HG02885 (cell line): ENCODE measurements around the gene CBX7.
A peak's percentile ranks its signal among the peaks of the same experiment; 100 is the strongest.
"Not testable (repeated sequence)": the region's sequence is repeated elsewhere in the genome, so short reads cannot be mapped to it uniquely, and the experiment has no call there.

Experiments used
- ATAC-seq: cut with Tn5 transposase; IDR thresholded peaks from one replicate; pipeline ENCODE4 v1.9.1; 2021; ENCODE audit warnings: mild to moderate bottlenecking; ENCODE audit not compliant: unreplicated experiment, poor library complexity

CBX7 gene

DNA sequence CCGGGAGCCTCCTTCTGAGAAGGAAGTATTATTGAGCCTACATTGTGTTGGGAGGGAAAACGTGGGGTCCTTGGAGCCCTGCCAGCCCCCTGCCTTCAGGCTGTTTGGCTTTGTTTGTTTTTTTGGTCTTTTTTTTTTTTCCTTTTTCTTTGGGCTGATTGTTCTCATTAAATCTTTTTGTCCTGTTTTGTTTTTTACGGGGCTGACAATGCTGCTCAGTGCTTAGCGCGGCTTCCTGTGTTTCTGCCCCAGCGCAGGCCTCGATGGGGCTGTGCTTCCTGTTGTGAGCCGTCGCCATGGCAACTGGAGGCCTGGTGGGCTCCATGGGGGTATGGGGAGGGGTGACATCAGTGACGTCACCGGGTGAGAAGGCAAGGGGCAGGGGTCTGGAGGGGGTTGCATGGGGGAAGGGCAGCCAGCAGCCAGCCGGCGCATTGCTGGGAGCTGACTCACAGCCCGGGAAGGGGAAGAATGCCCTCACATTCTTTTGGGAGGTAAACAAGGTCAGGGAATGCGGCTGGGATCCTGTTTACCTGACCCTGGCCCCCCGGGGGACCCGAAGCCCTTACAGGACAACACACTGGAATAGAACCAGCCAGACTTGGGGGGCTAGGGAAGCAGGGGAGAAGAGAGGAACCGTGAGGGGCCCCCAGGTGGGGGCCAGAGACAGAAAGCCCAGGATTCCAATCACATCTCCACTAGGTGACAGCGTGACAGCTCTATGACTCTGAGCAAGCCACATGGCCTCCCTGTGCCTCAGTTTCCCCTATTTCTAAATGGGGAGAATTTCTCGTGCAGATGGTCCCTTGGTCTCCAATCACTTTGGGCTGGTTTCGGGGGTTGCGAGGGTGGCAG is 22.2 kb upstream of the CBX7 start:
- ATAC-seq, result no peak

DNA sequence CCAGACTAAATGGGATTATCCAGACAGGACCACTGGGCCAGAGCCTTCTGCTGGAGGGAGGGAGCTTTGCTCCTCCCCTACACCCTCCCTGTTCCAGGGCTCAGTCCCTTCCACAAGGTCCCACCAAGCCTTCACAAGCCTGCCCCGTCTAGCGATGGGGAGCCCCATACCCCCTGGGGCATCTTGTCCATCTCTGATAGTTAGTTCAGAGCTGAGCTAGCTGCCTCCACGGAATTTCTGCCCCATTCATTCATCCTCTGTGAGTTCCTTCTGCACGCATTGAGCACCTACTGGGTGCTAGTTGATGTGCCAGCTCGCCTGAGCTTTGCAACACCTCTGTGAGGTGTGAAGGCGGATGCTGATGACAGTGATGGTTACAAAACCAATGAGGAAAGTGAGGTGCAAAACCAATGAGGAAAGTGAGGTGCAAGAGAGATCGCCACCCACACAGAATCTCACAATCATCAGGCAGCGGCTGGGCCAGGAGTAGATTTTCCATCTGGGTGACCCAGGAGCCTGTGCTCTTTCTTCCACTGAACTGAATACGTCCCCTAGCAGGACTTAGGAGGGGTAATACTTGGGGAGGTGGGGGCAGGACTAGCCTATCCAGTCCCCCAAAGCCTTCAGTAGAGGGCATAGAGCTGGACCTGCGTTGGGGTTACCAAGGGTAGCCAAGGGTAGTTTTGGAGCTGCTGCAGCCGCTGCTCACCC is 21.5 kb upstream of the CBX7 start:
- ATAC-seq, result no peak

DNA sequence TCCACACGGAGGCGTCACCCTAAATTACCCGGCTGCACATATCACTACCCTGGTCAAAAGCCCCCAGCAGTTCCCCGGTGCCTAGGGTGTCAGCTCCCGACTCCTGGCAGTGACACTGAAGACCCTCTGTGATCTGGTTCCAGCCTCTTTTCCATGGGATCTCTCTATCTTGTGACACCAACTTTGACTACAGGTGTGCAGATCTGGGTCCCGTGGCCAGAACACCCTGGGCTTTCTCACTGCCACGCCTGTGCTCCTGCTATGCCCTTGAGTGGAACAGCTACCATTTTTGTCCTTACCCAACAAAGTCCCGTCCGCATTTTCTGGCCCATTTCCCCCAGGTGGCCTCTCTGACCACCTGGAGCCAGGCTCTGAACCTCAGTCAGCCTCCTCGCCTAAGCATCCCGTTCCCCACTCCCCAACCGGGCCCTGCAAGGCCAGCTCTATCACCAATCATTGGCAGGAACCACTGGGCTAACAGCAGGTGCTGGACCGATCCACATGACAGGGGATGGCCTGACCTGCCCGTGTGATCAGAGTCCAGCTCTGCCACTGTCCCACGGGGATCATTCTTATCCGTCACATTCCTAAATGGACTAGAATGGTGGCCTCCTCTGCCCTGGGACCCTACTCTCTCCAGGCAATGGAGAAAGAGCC is 20.7 kb upstream of the CBX7 start:
- no peak for ATAC-seq

DNA sequence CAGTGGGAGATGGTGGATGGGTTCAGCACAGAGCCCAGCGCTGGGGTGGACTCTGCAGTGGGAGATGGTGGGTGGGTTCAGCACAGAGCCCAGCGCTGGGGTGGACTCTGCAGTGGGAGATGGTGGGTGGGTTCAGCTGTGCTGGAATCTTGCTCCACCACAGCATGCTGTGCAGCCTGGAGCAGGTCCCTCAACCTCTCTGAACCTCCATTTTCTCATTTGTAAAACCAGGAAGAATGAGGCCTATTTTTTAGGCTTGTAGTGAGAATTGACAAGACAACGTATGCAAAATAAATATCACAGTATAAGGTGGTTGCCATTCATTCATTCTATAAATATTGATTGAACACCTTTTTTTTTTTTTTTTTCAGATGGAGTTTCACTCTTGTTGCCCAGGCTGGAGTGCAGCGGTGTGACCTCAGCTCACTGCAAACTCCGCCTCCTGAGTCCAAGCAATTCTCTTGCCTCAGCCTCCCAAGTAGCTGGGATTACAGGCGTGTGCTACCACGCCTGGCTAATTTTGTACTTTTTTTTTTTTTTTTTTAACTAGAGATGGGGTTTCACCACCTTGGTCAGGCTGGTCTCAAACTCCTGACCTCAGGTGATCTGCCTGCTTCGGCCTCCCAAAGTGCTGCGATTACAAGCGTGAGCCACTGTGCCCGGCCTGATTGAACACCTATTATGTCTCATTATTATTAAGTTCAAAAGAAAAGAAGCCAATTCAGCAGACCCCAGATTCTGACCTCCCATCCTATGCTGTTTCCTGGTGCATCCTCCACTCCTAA is 20.0 kb upstream of the CBX7 start:
- ATAC-seq, result not testable (repeated sequence)

DNA sequence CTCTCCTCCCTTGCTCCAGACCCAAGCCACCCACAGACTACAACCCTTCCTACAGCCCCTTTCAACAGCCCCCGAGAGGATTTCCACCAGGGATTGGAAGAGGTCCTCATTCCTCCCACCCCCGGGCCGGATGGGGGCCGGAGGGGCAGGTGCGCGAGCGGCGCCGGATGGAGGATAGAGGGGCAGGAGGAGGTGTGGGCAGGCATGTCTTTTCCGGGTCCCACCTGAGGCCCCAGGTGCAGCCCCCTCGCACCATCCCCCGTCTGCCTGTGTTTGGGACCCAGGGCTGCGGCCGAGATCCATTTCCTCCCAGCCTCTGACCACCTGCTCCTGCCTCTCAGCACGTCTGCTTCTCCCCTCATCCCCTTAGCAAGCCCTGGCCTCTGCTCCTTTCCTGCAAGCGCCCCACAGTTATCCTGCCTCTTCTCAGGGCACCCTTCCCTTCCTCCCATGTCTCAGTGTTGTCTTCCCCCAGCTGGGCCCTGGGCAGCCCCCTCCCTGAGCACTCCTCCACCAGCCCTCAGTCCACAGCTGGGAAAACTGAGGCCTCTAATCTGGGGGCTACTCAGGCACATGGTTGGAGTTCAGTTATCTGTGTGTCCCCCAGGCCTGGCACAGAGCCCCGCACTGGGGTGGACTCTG is 19.3 kb upstream of the CBX7 start:
- ATAC-seq, result no peak

DNA sequence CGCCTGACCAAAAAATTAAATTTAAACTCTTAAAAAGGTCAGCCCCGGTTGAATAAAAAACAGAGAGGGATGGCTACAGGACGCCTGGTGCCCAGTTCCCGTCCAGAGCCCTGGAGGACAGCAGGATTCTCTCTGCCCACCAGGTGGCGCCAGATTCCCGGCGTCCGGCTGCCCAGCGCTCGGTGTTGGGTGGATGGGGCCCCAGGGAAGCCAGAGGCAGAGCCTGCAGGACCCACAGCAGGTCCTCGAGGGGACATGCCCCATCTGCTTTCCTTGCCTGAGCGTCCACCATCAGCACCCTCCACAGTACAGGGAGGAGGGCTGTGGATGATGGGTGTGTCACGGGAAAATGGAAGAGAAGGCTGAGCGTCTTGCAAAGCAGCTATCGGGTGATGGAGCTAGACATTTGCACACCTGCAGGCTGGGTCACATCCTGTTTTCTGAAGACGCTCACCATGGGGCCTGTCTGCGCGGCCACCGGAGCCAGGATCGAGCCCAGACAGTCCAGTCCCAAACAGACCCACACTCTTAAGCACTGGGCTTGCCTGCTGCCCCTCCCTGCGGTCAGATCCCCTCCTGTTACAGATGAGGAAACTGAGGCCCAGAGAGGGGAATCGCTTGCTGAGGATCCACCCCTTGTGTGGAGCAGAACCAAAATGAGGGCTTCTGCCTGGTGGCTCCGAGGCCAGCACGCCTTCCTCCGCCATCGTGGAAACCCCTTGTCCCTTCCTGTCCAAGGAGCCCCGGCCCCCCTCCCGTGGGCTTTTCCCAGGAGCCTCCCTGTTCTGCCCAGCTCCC is 18.5 kb upstream of the CBX7 start:
- ATAC-seq, result peak; percentile 72

DNA sequence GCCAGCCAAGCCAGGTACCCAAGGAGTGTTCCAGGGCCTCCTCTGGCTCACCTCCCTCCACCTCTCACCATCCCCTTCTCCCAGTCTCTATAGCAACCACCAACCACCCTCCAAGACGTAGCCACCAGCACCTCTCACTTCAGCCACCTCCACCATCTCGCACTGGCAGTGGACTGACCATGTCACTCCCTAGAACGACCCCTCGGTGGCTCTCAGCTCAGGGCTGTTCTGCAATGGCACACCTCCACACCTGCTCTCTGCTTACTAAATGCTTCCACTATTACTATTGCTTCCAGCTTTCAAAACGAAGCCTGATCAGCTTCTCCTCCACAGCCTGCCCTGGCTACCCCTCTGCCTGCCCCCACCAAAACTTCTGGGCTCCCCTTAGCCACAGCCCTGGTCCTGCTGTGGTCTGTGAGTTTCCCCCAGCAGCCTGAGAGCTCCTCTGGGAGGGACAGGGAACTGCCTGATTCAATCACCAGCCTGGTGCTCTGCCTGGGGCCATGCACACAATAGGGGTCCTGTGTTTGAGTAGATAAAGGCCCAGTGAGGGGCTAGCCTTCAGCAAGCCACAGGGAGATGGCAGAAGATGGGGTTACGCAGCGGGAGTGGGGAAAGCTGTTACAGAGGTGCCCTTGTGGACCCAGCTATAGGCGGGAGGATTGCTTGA is 17.5 kb upstream of the CBX7 start:
- no peak for ATAC-seq

DNA sequence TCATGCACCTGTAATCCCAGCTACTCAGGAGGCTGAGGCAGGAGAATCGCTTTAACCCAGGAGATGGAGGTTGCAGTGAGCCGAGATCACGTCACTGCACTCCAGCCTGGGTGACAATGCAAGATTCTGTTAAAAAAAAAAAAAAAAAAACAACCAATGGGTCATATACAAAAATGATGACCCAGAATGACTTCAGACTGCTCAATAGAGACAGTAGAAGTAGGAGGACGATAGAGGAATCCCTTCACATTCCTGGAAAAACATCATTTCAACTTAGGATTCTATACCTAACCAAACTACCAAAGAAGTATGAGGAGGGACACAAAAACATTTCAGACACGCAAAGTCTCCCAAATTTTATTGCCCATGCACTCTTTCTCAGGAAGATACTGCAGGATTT is 14.1 kb upstream of the CBX7 start:
- no peak for ATAC-seq

DNA sequence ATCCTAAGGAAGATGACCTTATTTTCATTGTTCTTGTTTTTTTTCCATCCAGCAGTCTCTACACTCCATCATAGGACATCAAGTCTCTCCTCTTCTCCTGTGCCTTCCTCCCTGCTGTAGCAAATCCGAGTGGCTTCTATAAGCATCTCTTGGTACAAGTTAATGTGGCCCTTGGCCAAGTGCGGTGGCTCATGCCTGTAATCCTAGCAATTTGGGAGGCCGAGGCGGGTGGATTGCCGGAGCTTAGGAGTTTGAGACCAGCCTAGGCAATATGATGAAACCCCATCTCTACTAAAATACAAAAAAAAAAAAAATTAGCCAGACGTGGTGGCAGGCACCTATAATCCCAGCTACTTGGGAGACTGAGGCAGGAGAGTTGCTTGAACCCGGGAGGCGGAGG is 3.6 kb upstream of the CBX7 start:
- not testable (repeated sequence) for ATAC-seq

DNA sequence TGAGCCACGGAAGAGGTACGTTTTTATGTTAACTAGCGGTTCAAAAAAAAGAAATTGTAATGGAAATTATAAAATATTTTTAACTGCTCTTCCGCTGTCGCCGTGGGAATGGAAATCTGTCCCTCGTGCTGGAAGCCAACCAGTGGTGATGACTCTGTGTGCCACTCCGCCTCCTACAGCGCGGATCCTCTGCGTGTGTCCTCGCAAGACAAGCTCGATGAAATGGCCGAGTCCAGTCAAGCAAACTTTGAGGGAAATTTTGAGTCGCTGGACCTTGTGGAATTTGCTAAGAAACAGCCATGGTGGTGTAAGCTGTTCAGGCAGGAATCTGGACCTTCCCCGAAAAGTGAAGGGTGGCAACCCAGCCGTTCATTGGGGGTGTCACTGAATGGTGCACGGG is 2.9 kb upstream of the CBX7 start:
- no peak for ATAC-seq

DNA sequence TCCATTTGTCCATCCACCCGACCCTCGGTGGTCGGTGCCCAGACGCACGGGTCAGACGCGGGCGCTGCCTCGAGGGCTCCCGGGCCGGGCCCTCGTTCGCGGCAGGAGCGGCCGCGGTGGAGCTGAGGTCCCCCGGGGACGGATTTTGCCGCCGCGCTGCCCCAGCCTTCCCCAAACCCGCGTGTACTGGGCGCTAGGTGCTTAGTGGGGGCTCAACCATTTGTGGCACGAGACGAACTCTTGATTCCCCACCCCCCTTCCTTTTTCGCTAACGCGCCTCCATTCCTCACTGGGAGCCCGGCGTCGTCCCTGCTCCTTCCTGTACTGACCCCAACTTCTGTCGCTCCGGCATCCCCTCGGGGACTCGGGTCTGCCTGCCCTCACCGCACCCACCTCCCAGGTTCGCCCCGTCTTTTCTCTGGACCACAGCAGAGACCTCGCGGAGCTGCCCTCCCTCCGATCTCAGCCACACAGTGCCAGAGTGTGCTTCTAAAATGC is 789 bp upstream of the CBX7 start:
- no peak for ATAC-seq

DNA sequence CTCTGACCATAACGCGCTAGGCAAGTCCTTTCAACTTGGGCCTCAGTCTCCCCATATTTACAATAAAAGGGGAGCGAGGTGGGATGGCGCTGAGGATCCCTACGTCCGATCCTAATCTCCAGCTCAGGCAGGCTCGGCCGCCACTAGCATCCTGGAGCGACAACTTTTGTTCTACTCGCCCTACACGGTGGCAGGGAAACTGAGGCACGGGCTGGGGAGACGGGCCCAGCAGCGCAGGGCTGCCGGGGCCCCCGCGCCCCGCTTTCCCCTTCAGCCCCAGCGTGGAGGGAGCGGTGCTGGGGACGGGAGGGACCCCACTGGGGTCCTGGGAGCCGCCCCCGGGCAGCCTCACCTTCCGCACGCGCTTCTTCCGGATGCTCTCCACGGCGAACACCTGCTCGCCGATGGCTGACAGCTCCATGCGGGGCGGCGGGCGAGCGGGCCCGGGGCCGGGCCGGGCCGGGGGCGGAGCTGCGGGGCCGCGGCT is 413 bp downstream of the CBX7 start:
- ATAC-seq, result no peak

DNA sequence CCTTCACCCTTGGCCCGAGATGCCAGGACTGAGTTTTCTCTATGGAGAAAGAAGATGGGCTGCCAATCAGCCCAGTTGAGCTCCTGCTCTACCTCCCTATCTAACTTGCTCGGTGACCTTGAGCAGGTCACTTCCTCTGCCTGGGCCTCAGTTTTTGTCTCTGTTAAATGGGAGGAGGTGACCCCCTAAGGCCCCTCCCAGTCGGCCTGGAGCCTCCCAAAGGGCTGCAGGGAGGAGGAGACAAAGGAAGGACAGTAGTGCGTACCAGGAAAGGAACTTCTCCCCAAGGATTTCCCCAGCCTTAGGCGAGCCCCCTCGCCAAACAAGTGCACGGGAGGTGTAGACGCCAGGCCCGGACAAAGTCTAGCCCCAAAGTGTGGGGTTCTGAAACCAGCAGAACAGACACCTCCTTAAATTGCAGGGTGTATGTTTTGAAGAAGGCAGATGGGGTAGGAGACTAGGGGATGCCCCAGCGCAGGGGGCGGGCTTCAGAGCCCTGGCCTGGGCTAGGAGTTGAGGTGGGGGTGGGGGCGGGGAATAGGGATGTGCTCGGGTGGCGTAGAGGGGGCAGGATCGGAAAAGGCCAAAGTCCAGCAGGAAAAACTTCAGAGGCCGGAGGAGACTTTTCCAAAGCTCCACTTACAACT is 1.0 kb downstream of the CBX7 start:
- no peak for ATAC-seq

DNA sequence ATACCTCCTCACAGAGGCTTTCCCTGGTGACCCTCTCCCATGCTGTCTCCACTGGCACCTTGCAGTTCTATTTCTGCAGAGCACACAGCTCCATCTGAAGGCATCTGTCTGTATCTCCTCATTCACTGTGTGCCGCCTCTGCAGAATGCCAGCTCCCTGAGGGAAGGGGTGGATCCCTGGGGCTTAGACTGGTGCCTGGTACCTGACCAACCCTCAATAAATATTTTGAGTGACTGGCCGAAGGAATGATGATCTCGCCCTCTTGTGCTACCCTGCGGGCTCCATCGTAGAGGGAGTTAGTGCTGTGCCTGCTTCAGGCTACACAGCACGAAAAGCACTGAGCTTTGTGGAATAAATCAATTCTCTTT is 1.6 kb downstream of the CBX7 start:
- ATAC-seq, result no peak

DNA sequence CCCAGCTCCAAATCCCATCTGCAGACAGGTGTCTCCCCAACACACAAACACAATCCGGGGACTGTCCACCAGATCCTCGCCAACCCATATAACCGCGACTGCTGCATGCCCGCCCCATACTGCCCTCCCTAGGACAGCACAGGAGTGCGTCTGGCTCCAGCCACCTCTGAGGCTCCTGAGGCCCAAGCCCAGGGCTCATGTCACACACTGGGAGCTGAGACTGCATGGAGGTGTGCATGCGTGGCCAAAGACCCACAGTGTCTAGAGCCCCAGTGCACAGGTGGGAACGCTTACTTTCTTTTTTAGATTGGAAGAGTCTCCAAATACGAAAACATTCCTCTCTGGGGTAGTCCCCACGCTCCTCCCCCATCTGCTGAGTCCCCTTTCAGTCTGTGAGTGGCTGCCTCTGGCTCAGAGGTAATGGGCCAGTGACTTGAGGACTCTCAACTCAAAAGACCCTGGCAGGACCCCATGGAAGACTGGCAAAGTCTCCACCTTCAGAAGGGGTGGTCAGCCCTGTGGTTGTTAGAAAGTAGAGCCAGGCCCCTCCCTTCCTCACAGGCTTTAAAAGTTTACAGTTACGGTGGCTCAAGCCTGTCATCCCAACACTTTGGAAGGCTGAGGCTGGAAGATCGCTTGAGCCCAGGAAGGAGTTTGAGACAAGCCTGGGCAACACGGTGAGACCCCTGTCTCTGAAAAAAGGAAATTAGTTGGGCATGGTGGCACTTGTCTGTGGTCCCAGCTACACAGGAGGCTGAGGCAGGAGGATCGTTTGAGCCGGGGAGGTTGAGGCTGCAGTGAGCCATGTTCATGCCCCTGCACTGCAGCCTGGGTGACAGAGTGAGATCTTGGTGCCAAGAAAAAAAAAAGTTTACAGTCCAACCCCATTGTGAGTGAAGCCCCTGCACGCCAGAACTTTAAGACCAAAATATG is 2.3 kb downstream of the CBX7 start:
- no peak for ATAC-seq

DNA sequence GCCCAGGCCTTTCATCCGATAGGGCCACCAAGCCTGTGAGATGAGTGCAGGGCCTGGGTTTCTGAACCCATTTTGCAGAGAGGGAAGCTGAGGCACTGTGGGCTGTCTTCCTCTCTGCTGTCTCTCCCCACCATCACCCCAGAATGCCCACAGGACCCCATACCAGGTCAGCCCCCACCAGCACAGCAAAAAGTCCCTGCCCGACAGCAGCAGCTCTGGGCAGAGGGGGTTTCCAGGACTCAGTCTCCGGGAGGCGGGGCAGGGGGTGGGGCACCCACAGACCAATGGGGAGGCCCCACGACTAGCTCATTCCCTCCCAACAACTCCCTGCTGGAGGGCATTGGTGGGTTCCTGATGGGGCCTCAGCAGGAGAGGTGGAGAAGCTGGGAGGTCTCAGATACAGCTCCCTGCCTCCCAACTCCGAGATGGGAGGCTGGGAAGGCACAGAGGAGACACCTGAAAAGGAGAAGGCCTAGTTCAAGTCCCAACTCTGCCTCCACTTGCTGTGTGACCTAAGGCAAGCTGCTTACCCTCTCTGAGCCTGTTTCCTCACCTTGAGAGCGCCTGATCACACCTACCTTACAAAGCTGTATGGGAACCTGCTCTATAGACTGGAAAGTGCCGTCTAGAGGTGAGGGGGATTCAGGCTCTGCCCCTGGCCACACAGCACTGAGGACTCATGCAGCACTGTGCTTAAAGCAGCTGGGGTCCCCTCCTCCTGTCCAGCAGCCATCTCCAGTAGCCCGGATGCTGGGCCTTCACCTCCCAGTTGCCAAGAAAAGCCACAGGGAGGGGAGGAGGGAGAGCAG is 3.5 kb downstream of the CBX7 start:
- no peak for ATAC-seq
